ENCODE measurements around the gene HELB.

DNA sequence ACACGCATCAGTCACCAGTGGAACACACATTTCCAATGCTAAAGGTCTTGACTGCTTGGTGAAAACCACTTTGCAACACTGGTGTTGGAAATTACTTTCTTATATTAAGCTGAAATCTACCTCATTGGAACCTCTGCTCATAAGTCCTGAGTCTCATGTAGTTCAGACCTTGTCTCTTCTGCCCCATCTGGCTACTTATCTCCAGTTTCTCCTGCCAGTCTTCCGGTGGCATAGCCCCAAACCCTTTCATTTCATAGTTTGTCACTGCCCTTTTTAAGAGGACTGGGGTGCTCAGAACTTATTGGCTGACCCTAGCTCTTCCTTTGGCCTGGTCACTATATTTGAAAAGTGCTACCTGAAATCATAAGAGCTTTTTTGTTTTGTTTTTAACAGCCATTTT is 43.7 kb downstream of the HELB start:
- TF ChIP-seq, protein P1, sequence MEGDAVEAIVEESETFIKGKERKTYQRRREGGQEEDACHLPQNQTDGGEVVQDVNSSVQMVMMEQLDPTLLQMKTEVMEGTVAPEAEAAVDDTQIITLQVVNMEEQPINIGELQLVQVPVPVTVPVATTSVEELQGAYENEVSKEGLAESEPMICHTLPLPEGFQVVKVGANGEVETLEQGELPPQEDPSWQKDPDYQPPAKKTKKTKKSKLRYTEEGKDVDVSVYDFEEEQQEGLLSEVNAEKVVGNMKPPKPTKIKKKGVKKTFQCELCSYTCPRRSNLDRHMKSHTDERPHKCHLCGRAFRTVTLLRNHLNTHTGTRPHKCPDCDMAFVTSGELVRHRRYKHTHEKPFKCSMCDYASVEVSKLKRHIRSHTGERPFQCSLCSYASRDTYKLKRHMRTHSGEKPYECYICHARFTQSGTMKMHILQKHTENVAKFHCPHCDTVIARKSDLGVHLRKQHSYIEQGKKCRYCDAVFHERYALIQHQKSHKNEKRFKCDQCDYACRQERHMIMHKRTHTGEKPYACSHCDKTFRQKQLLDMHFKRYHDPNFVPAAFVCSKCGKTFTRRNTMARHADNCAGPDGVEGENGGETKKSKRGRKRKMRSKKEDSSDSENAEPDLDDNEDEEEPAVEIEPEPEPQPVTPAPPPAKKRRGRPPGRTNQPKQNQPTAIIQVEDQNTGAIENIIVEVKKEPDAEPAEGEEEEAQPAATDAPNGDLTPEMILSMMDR (IDR thresholded peaks at IDR 0.05) = no peak
- no peak for TF ChIP-seq POLR2AphosphoS5 (IDR thresholded peaks at IDR 0.05)
- TF ChIP-seq EP300 (IDR thresholded peaks at IDR 0.05) = no peak

Data from upper lobe of left lung (tissue), 4 donors.